ENCODE results near the gene MT1A.
"Not testable (repeated sequence)": the region's sequence is repeated elsewhere in the genome, so short reads cannot be mapped to it uniquely, and the experiment has no call there.

The MT1A gene

GRCh38 chr16:56652600-56652999 lies 14.1 kb downstream of the MT1A start:
- H3K4me3 ChIP-seq (ENCODE audit: low read depth, low read length), result no peak overlapping the region

- H3K4me3 ChIP-seq (ENCODE audit: low read depth, low read length), result no peak overlapping the region
Observed at GRCh38 chr16:56653218-56653617, 14.8 kb downstream of the MT1A start.

- peak within 1 kb of the TSS; percentile 75 for H3K4me3 ChIP-seq (ENCODE audit: low read depth, low read length)
Observed at GRCh38 chr16:56657555-56658326, 19.3 kb downstream of the MT1A start, which contains the start of gene MT1F. MT1F (plus strand) TSS chr16:56657959; CDS start chr16:56658059, 100 bp downstream.

GRCh38 chr16:56658327-56658875 lies 19.9 kb downstream of the MT1A start:
- H3K4me3 ChIP-seq (ENCODE audit: low read depth, low read length), result peak overlapping the region; percentile 75

- H3K4me3 ChIP-seq (ENCODE audit: low read depth, low read length), result peak overlapping the region; percentile 45
Observed at GRCh38 chr16:56662357-56663354, 24.2 kb downstream of the MT1A start.

GRCh38 chr16:56664506-56664905 lies 26.0 kb downstream of the MT1A start:
- no peak overlapping the region for H3K4me3 ChIP-seq (ENCODE audit: low read depth, low read length)

- H3K4me3 ChIP-seq (ENCODE audit: low read depth, low read length), result not testable (repeated sequence)
Observed at GRCh38 chr16:56665286-56666261, 27.1 kb downstream of the MT1A start.

- peak within 1 kb of the TSS; percentile 35 for H3K4me3 ChIP-seq (ENCODE audit: low read depth, low read length)
Observed at GRCh38 chr16:56667581-56668571, 29.4 kb downstream of the MT1A start, which contains the start of gene MT1G. MT1G (minus strand) TSS chr16:56668065; CDS start chr16:56667993, 72 bp downstream.

- H3K4me3 ChIP-seq (ENCODE audit: low read depth, low read length), result no peak within 1 kb of the TSS
Observed at GRCh38 chr16:56669005-56669839, 30.8 kb downstream of the MT1A start, which contains the start of gene MT1H. MT1H (plus strand) TSS chr16:56669814; CDS start chr16:56669885, 71 bp downstream.

- H3K4me3 ChIP-seq (ENCODE audit: low read depth, low read length), result no peak overlapping the region
Observed at GRCh38 chr16:56669840-56670619, 31.6 kb downstream of the MT1A start.

- H3K4me3 ChIP-seq (ENCODE audit: low read depth, low read length), result no peak overlapping the region
Observed at GRCh38 chr16:56670620-56670934, 32.1 kb downstream of the MT1A start.

- H3K4me3 ChIP-seq (ENCODE audit: low read depth, low read length), result not testable (repeated sequence)
Observed at GRCh38 chr16:56671691-56672090, 33.2 kb downstream of the MT1A start.

- not testable (repeated sequence) for H3K4me3 ChIP-seq (ENCODE audit: low read depth, low read length)
Observed at GRCh38 chr16:56672171-56672570, 33.7 kb downstream of the MT1A start.

- H3K4me3 ChIP-seq (ENCODE audit: low read depth, low read length), result no peak overlapping the region
Observed at GRCh38 chr16:56672761-56673536, 34.5 kb downstream of the MT1A start.

GRCh38 chr16:56673921-56674320 lies 35.5 kb downstream of the MT1A start:
- H3K4me3 ChIP-seq (ENCODE audit: low read depth, low read length), result no peak overlapping the region

GRCh38 chr16:56674570-56674969 lies 36.1 kb downstream of the MT1A start:
- not testable (repeated sequence) for H3K4me3 ChIP-seq (ENCODE audit: low read depth, low read length)

Data from iPS-11a (cell line).